H9 (cell line): ENCODE results near the gene MCEE. TPM values are rescaled to one million over a fixed set of nuclear protein-coding genes. Genes with fewer than 3 reads are reported as not detected.

Source experiments
- DNase-seq: peaks from one replicate; pipeline ENCODE4 v3.0.0-alpha.2; 2017
- H2AFZ ChIP-seq: one replicate; pipeline ENCODE4 v1.6.1; 2013; ENCODE audit warnings: mild to moderate bottlenecking, low read length, control low read depth, moderate library complexity
- H2AK5ac ChIP-seq: 2 replicates; pipeline ENCODE4 v1.6.1; 2013; ENCODE audit warnings: low read length, control low read depth, mixed read lengths; ENCODE audit not compliant: insufficient read length
- H2BK120ac ChIP-seq: one replicate; pipeline ENCODE4 v1.6.1; 2013; ENCODE audit warnings: low read depth, mild to moderate bottlenecking, low read length, control low read depth, inconsistent platforms; ENCODE audit not compliant: poor library complexity, severe bottlenecking
- H2BK12ac ChIP-seq: 2 replicates; pipeline ENCODE4 v1.6.1; 2013; ENCODE audit warnings: low read length, control low read depth, mixed read lengths, low read depth; ENCODE audit not compliant: insufficient read length
- H2BK15ac ChIP-seq: 2 replicates; pipeline ENCODE4 v1.6.1; 2013; ENCODE audit warnings: low read depth, low read length, control low read depth
- H2BK20ac ChIP-seq: one replicate; pipeline ENCODE4 v1.6.1; 2013; ENCODE audit warnings: low read depth, mild to moderate bottlenecking, low read length, control low read depth, inconsistent platforms; ENCODE audit not compliant: poor library complexity, severe bottlenecking
- H2BK5ac ChIP-seq: 2 replicates; pipeline ENCODE4 v1.6.1; 2013; ENCODE audit warnings: low read length, control low read depth, mixed read lengths; ENCODE audit not compliant: insufficient read length
- H3K14ac ChIP-seq: 2 replicates; pipeline ENCODE4 v1.6.1; 2013; ENCODE audit warnings: low read length, control low read depth; ENCODE audit not compliant: insufficient read depth
- H3K18ac ChIP-seq: 2 replicates; pipeline ENCODE4 v1.6.1; 2013; ENCODE audit warnings: low read depth, mild to moderate bottlenecking, mixed read lengths, low read length, control low read depth; ENCODE audit not compliant: insufficient read length
- H3K23ac ChIP-seq: 2 replicates; pipeline ENCODE4 v1.6.1; 2013; ENCODE audit warnings: low read length, control low read depth, mixed read lengths, low read depth; ENCODE audit not compliant: insufficient read length
- H3K23me2 ChIP-seq: 2 replicates; pipeline ENCODE4 v1.6.1; 2013; ENCODE audit warnings: low read depth, mild to moderate bottlenecking, mixed read lengths, low read length, control low read depth; ENCODE audit not compliant: insufficient read length, poor library complexity, severe bottlenecking
- H3K27ac ChIP-seq: 2 replicates; pipeline ENCODE4 v1.5.1; 2013; ENCODE audit warnings: low read length, control low read depth, mixed read lengths, low read depth; ENCODE audit not compliant: insufficient read length
- H3K27me3 ChIP-seq: 2 replicates; pipeline ENCODE4 v1.6.1; 2013; ENCODE audit warnings: low read length, control low read depth, inconsistent platforms; ENCODE audit not compliant: insufficient read depth
- H3K4ac ChIP-seq: 2 replicates; pipeline ENCODE4 v1.6.1; 2013; ENCODE audit warnings: low read depth, mild to moderate bottlenecking, control low read depth, inconsistent platforms, low read length, moderate library complexity
- H3K4me1 ChIP-seq: 2 replicates; pipeline ENCODE4 v1.6.1; 2013; ENCODE audit warnings: low read length, control low read depth, inconsistent platforms; ENCODE audit not compliant: insufficient read depth
- H3K4me2 ChIP-seq: 2 replicates; pipeline ENCODE4 v1.6.1; 2013; ENCODE audit warnings: low read length, control low read depth, mixed read lengths; ENCODE audit not compliant: insufficient read length, insufficient read depth
- H3K56ac ChIP-seq: 2 replicates; pipeline ENCODE4 v1.6.1; 2013; ENCODE audit warnings: low read depth, mild to moderate bottlenecking, mixed read lengths, low read length, control low read depth; ENCODE audit not compliant: insufficient read length
- H3K79me1 ChIP-seq: 2 replicates; pipeline ENCODE4 v1.6.1; 2013; ENCODE audit warnings: low read depth, mild to moderate bottlenecking, moderate library complexity, low read length, control low read depth, inconsistent platforms; ENCODE audit not compliant: insufficient read depth, poor library complexity, severe bottlenecking
- H3K79me2 ChIP-seq: 2 replicates; pipeline ENCODE4 v1.6.1; 2013; ENCODE audit warnings: low read length, control low read depth, inconsistent platforms; ENCODE audit not compliant: insufficient read depth
- H3K9ac ChIP-seq: 2 replicates; pipeline ENCODE4 v1.6.1; 2013; ENCODE audit warnings: low read length, control low read depth, mixed read lengths; ENCODE audit not compliant: insufficient read length; ENCODE audit errors: extremely low read depth
- H3K9me3 ChIP-seq: one replicate; pipeline ENCODE4 v1.6.1; 2013; ENCODE audit warnings: low read depth, low read length, inconsistent platforms; ENCODE audit not compliant: control insufficient read depth
- H3T11ph ChIP-seq: one replicate; pipeline ENCODE4 v1.6.1; 2013; ENCODE audit warnings: mild to moderate bottlenecking, low read length, control low read depth, inconsistent platforms
- H4K20me1 ChIP-seq: one replicate; pipeline ENCODE4 v1.6.1; 2013; ENCODE audit not compliant: control insufficient read depth, insufficient read length, insufficient read depth
- H4K5ac ChIP-seq: 2 replicates; pipeline ENCODE4 v1.6.1; 2013; ENCODE audit warnings: low read depth, mild to moderate bottlenecking, mixed read lengths, low read length, control low read depth; ENCODE audit not compliant: insufficient read length
- H4K8ac ChIP-seq: replicated peaks from 2 replicates; pipeline ENCODE4 v1.6.1; 2013; ENCODE audit warnings: low read length, control low read depth, mixed read lengths, low read depth; ENCODE audit not compliant: insufficient read length
- H4K91ac ChIP-seq: 2 replicates; pipeline ENCODE4 v1.6.1; 2013; ENCODE audit warnings: low read depth, mild to moderate bottlenecking, moderate library complexity, mixed read lengths, low read length, control low read depth; ENCODE audit not compliant: insufficient read length
- H3K27ac Mint-ChIP-seq, 3 experiments: 2 replicates in 2 of 3; 3 replicates in 1 of 3; pipeline ENCODE4 v1.8.0; 2020 to 2021; ENCODE audit warnings: mixed read lengths in 3 of 3, mild to moderate bottlenecking in 1 of 3, moderate library complexity in 1 of 3
- H3K27me3 Mint-ChIP-seq: 2 replicates; pipeline ENCODE4 v1.8.0; 2021; ENCODE audit warnings: low read depth, mild to moderate bottlenecking, moderate library complexity, mixed read lengths
- H3K36me3 Mint-ChIP-seq, 3 experiments: 2 replicates in 2 of 3; 3 replicates in 1 of 3; pipeline ENCODE4 v1.8.0; 2020 to 2021; ENCODE audit warnings: low read depth in 3 of 3, mixed read lengths in 3 of 3; ENCODE audit not compliant: insufficient read depth in 1 of 3
- H3K4me1 Mint-ChIP-seq, 2 experiments: 2 replicates each; pipeline ENCODE4 v1.8.0; 2020; ENCODE audit warnings: mixed read lengths in 2 of 2
- H3K4me3 Mint-ChIP-seq, 2 experiments: 2 replicates in 1 of 2; 3 replicates in 1 of 2; pipeline ENCODE4 v1.8.0; 2020 to 2021; ENCODE audit warnings: mild to moderate bottlenecking in 2 of 2, mixed read lengths in 2 of 2, moderate library complexity in 1 of 2
- H3K9me3 Mint-ChIP-seq, 2 experiments: 2 replicates in 1 of 2; 3 replicates in 1 of 2; pipeline ENCODE4 v1.8.0; 2020; ENCODE audit warnings: mild to moderate bottlenecking in 2 of 2, mixed read lengths in 2 of 2, moderate library complexity in 1 of 2
- WGBS: extraction: QIAGEN DNeasy Blood & Tissue Kit; methylation state at CpG from one replicate; pipeline ENCODE4 v1.1.7; 2013; ENCODE audit warnings: missing lambda C conversion rate, low lambda C conversion rate, mixed read lengths; ENCODE audit not compliant: insufficient read length; ENCODE audit errors: extremely low coverage; 5-methylcytosine and 5-hydroxymethylcytosine counted together
- total RNA-seq: library from RNA; stranded (reverse); gene quantifications from 2 replicates; pipeline ENCODE4 v1.2.1, GENCODE V29; 2021
- TF ChIP-seq, protein P1 (sequence below): fragments of 200-600 bp; sonication (generic); conservative IDR thresholded peaks from 3 replicates; pipeline ENCODE4 v1.8.0; 2021; ENCODE audit warnings: antibody characterized with exemption, mild to moderate bottlenecking

MCEE gene
- total RNA-seq, 1 experiment from 2014 or later, result 12.5 TPM

DNA sequence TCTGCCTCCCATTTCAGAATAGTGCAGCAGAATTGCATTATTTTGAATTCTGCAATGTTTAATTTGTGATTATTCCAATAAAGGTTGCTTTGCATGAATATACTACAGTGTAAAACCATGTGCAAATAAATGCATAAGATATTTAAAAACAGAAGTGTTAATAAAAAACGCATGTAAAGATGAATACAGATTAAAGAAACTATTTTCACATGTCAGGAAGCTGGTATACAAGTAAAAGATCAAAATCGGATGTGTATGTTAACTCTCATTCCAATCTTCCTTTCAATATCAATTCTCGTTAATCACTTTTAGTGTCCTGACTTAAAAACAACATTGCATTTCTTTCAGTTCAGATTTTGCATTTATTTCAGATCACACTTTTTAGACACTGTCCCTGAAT, 3.1 kb downstream of the MCEE start:
- no CpG with 5 or more reads among the region's 3 CpGs for WGBS
- H3K4me1 Mint-ChIP-seq, result peaks cover 7 to 8% of the 10 kb centered on the region in 2 experiments
- Histone ChIP-seq H4K8ac (no peak overlapping the region), H3K79me1 (no peaks in the 10 kb centered on the region), H2BK120ac (no peak overlapping the region), H2BK12ac (no peak overlapping the region), H3T11ph (no peak overlapping the region), H3K56ac (no peak overlapping the region), H3K23me2 (peaks cover 4% of the 10 kb centered on the region), H4K5ac (no peak overlapping the region), H2AK5ac (no peak overlapping the region), H3K27me3 (no peaks in the 10 kb centered on the region), H3K79me2 (peaks cover 8% of the 10 kb centered on the region; the same call in 1 of the 2 replicates), H2BK5ac (no peak overlapping the region), H3K9ac (no peak overlapping the region), H3K4ac (no peak overlapping the region), H3K4me2 (no peak overlapping the region), H4K91ac (no peak overlapping the region), H3K27ac (no peak overlapping the region), H3K14ac (no peak overlapping the region), H2AFZ (no peak overlapping the region), H3K23ac (no peak overlapping the region), H3K4me1 (no peaks in the 10 kb centered on the region), H3K9me3 (no peaks in the 10 kb centered on the region), H2BK15ac (no peak overlapping the region), H2BK20ac (no peak overlapping the region), H4K20me1 (no peaks in the 10 kb centered on the region), H3K18ac (no peak overlapping the region)
- H3K27ac Mint-ChIP-seq, result no peak overlapping the region
- peaks cover 14 to 20% (median 14%) of the 10 kb centered on the region in 3 experiments; a peak in 5 of 7 replicates for H3K36me3 Mint-ChIP-seq
- DNase-seq, result no peak
- no peak overlapping the region for H3K4me3 Mint-ChIP-seq
- H3K27me3 Mint-ChIP-seq, result no peaks in the 10 kb centered on the region; the same call in 1 of the 2 replicates
- H3K9me3 Mint-ChIP-seq, result no peaks in the 10 kb centered on the region
- TF ChIP-seq, protein P1, sequence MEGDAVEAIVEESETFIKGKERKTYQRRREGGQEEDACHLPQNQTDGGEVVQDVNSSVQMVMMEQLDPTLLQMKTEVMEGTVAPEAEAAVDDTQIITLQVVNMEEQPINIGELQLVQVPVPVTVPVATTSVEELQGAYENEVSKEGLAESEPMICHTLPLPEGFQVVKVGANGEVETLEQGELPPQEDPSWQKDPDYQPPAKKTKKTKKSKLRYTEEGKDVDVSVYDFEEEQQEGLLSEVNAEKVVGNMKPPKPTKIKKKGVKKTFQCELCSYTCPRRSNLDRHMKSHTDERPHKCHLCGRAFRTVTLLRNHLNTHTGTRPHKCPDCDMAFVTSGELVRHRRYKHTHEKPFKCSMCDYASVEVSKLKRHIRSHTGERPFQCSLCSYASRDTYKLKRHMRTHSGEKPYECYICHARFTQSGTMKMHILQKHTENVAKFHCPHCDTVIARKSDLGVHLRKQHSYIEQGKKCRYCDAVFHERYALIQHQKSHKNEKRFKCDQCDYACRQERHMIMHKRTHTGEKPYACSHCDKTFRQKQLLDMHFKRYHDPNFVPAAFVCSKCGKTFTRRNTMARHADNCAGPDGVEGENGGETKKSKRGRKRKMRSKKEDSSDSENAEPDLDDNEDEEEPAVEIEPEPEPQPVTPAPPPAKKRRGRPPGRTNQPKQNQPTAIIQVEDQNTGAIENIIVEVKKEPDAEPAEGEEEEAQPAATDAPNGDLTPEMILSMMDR, result no peak
